Measurements from ENCODE around the gene ZBP1.

- TF ChIP-seq CTCF (IDR thresholded peaks at IDR 0.05; ENCODE audit: low read length) (no peak), EZH2 (optimal IDR thresholded peaks at IDR 0.05; ENCODE audit: low read depth, low read length) (no peak), EZH2phosphoT487 (IDR thresholded peaks at IDR 0.05; ENCODE audit: low read length) (no peak)
Observed at GRCh38 chr20:57576002-57576401, 44.2 kb downstream of the ZBP1 start.
